COR-L47 (cell line): ENCODE measurements around the gene ARL8A.
A peak's percentile ranks its signal among the peaks of the same experiment; 100 is the strongest.

Experiments used
- DNase-seq: peaks from one replicate; lab custom pipeline; 2025; lab: John Stamatoyannopoulos, UW

ARL8A gene

GRCh38 chr1:202135221-202135721, 9.3 kb downstream of the ARL8A start:
- peak; percentile 47 for DNase-seq

- DNase-seq: no peak
Measured at GRCh38 chr1:202134645-202135172, 9.8 kb downstream of the ARL8A start.

GRCh38 chr1:202133989-202134388, 10.5 kb downstream of the ARL8A start:
- no peak for DNase-seq

GRCh38 chr1:202133496-202133895, 11.0 kb downstream of the ARL8A start:
- no peak for DNase-seq

GRCh38 chr1:202133001-202133400, 11.5 kb downstream of the ARL8A start:
- no peak for DNase-seq

GRCh38 chr1:202131956-202132821, 12.3 kb downstream of the ARL8A start:
- DNase-seq: no peak

- no peak for DNase-seq
Measured at GRCh38 chr1:202130816-202131522, 13.6 kb downstream of the ARL8A start.

GRCh38 chr1:202130297-202130721, 14.2 kb downstream of the ARL8A start:
- DNase-seq: no peak

GRCh38 chr1:202129453-202130296, 14.9 kb downstream of the ARL8A start:
- no peak for DNase-seq

GRCh38 chr1:202127836-202128622, 16.5 kb downstream of the ARL8A start:
- no peak for DNase-seq

- DNase-seq: no peak
Measured at GRCh38 chr1:202127061-202127460, 17.5 kb downstream of the ARL8A start.

- no peak for DNase-seq
Measured at GRCh38 chr1:202126426-202126825, 18.1 kb downstream of the ARL8A start.

GRCh38 chr1:202125611-202126010, 18.9 kb downstream of the ARL8A start:
- DNase-seq: no peak

GRCh38 chr1:202124142-202124541, 20.4 kb downstream of the ARL8A start:
- DNase-seq: no peak

GRCh38 chr1:202123336-202123813, 21.2 kb downstream of the ARL8A start:
- no peak for DNase-seq

GRCh38 chr1:202122639-202123335, 21.8 kb downstream of the ARL8A start, which contains the start of gene GPR37L1:
GPR37L1 (plus strand) TSS chr1:202122917; CDS start chr1:202122964, 47 bp downstream.
- no peak for DNase-seq

- no peak for DNase-seq
Measured at GRCh38 chr1:202121006-202121405, 23.5 kb downstream of the ARL8A start.

GRCh38 chr1:202117898-202118371, 26.6 kb downstream of the ARL8A start:
- DNase-seq: no peak

- DNase-seq: no peak
Measured at GRCh38 chr1:202116287-202116686, 28.2 kb downstream of the ARL8A start.
